DND-41 (cell line): ENCODE results near the gene AK1.

Source experiments
- CTCF ChIP-seq: IDR thresholded peaks from 2 replicates; pipeline ENCODE4 v1.5.1; 2012; ENCODE audit warnings: borderline replicate concordance, low read length, moderate library complexity, mild to moderate bottlenecking; ENCODE audit not compliant: poor library complexity, severe bottlenecking; ENCODE audit errors: extremely low read depth
- EZH2 ChIP-seq: IDR thresholded peaks from 3 replicates; pipeline ENCODE4 v1.6.1; 2012; ENCODE audit warnings: borderline replicate concordance, low read depth, mild to moderate bottlenecking, moderate library complexity, low read length, inconsistent platforms; ENCODE audit not compliant: severe bottlenecking

GRCh38 chr9:127924736-127925444, 47.4 kb upstream of the AK1 start:
- TF ChIP-seq CTCF (no peak), EZH2 (no peak)
